Astrocyte (in vitro differentiated cells and primary cell): ENCODE measurements around the gene PKD2.

Experiments
- CTCF ChIP-seq: IDR thresholded peaks from 2 replicates; pipeline ENCODE4 v1.5.1; 2011; ENCODE audit warnings: low read depth, mild to moderate bottlenecking, inconsistent platforms, low read length, moderate library complexity; ENCODE audit not compliant: insufficient read depth
- EZH2 ChIP-seq: IDR thresholded peaks from 2 replicates; pipeline ENCODE4 v1.6.1; 2012; ENCODE audit warnings: mild to moderate bottlenecking, low read length, inconsistent platforms; ENCODE audit not compliant: insufficient read depth

- no peak for TF ChIP-seq CTCF
- TF ChIP-seq EZH2: no peak
These were observed 28.8 kb upstream of the PKD2 start for GRCh38 chr4:87978681-87979080.
